HepG2 (cell line): ENCODE measurements around the gene APOC3. TPM values are rescaled to one million over a fixed set of nuclear protein-coding genes. Genes with fewer than 3 reads are reported as not detected.
A peak's percentile ranks its signal among the peaks of the same experiment; 100 is the strongest.

Experiments used
- ATF7-NPFF ChIP-seq: sonication (generic); formaldehyde crosslinking; IDR thresholded peaks from 2 replicates; pipeline ENCODE4 v1.8.1; 2023; ENCODE audit warnings: mild to moderate bottlenecking, low read depth, missing genetic modification reagents, moderate library complexity
- CBX5 ChIP-seq: sonication (generic); formaldehyde crosslinking; IDR thresholded peaks from 2 replicates; pipeline ENCODE4 v1.4.0; 2020; ENCODE audit warnings: missing genetic modification reagents, borderline replicate concordance
- DMTF1 ChIP-seq: sonication (generic); formaldehyde crosslinking; IDR thresholded peaks from 2 replicates; pipeline ENCODE4 v1.4.0; 2020; ENCODE audit warnings: mild to moderate bottlenecking, missing genetic modification reagents
- GPBP1L1 ChIP-seq: sonication (generic); formaldehyde crosslinking; IDR thresholded peaks from 2 replicates; pipeline ENCODE4 v1.5.0; 2020; ENCODE audit warnings: mild to moderate bottlenecking, missing genetic modification reagents
- GZF1 ChIP-seq: sonication (generic); formaldehyde crosslinking; IDR thresholded peaks from 2 replicates; pipeline ENCODE4 v1.5.1; 2020; ENCODE audit warnings: mild to moderate bottlenecking, missing genetic modification reagents
- IRF2 ChIP-seq: IDR thresholded peaks from 2 replicates; pipeline ENCODE4 v1.6.1; 2018; ENCODE audit warnings: missing genetic modification reagents, missing compliant biosample characterization
- KDM3A ChIP-seq: IDR thresholded peaks from 2 replicates; pipeline ENCODE4 v1.6.1; 2018; ENCODE audit warnings: low read depth, missing compliant biosample characterization
- NFATC3 ChIP-seq: sonication (generic); formaldehyde crosslinking; IDR thresholded peaks from 2 replicates; pipeline ENCODE4 v1.5.1; 2020; ENCODE audit warnings: mild to moderate bottlenecking, missing genetic modification reagents
- REPIN1 ChIP-seq: sonication (generic); formaldehyde crosslinking; IDR thresholded peaks from 2 replicates; pipeline ENCODE4 v1.8.0; 2022; ENCODE audit warnings: missing genetic modification reagents, low read depth, mild to moderate bottlenecking, borderline replicate concordance
- TRAFD1 ChIP-seq: sonication (generic); formaldehyde crosslinking; IDR thresholded peaks from 2 replicates; pipeline ENCODE4 v1.5.1; 2020; ENCODE audit warnings: missing genetic modification reagents, mild to moderate bottlenecking, borderline replicate concordance
- USF2 ChIP-seq, 2 experiments: sonication (generic) in 1 of 2; formaldehyde crosslinking in 1 of 2; IDR thresholded peaks; 2 replicates each; pipeline versions ENCODE4 v1.5.1 to v1.6.1; 2011 to 2020; ENCODE audit warnings: borderline replicate concordance in 1 of 2, low read depth in 1 of 2, low read length in 1 of 2, mild to moderate bottlenecking in 1 of 2, missing genetic modification reagents in 1 of 2, moderate library complexity in 1 of 2
- ZBTB46 ChIP-seq: sonication (generic); formaldehyde crosslinking; IDR thresholded peaks from 2 replicates; pipeline ENCODE4 v1.4.0; 2020; ENCODE audit warnings: mild to moderate bottlenecking, missing genetic modification reagents, borderline replicate concordance
- ZFP36L2 ChIP-seq: sonication (generic); formaldehyde crosslinking; IDR thresholded peaks from 2 replicates; pipeline ENCODE4 v1.4.0; 2020; ENCODE audit warnings: missing genetic modification reagents
- ZKSCAN8 ChIP-seq: IDR thresholded peaks from 2 replicates; pipeline ENCODE4 v1.6.1; 2016; ENCODE audit warnings: borderline replicate concordance, missing genetic modification reagents, missing compliant biosample characterization
- ZNF251 ChIP-seq: sonication (generic); formaldehyde crosslinking; IDR thresholded peaks from 2 replicates; pipeline ENCODE4 v1.9.0; 2021; ENCODE audit warnings: mild to moderate bottlenecking, missing genetic modification reagents
- ZNF446 ChIP-seq: sonication (generic); formaldehyde crosslinking; IDR thresholded peaks from 2 replicates; pipeline ENCODE4 v1.5.0; 2020; ENCODE audit warnings: mild to moderate bottlenecking, missing genetic modification reagents
- ZNF547 ChIP-seq: sonication (generic); formaldehyde crosslinking; IDR thresholded peaks from 2 replicates; pipeline ENCODE4 v1.5.1; 2020; ENCODE audit warnings: mild to moderate bottlenecking, missing genetic modification reagents
- ZNF558 ChIP-seq: sonication (generic); formaldehyde crosslinking; IDR thresholded peaks from 2 replicates; pipeline ENCODE4 v1.9.0; 2022; ENCODE audit warnings: mild to moderate bottlenecking, missing genetic modification reagents, borderline replicate concordance
- ZNF883 ChIP-seq: sonication (generic); formaldehyde crosslinking; IDR thresholded peaks from 2 replicates; pipeline ENCODE4 v1.5.1; 2020; ENCODE audit warnings: mild to moderate bottlenecking, missing genetic modification reagents; ENCODE audit errors: not compliant biosample characterization
- polyA plus RNA-seq, 8 experiments: library from polyadenylated mRNA; depleted of rRNA in 3 of 8; stranded (reverse) in 7 of 8; unstranded in 1 of 8; fragments of >200 nt; fragmentation: Illumina TruSeq in 4 of 8; extraction: Trizol in 4 of 8; gene quantifications; 2 replicates each; pipeline versions ENCODE4 v1.2.1 to v1.2.3, GENCODE V29; 2011 to 2016; ENCODE audit warnings: low read depth in 4 of 8, missing spikeins in 1 of 8, mixed read lengths in 1 of 8; ENCODE audit not compliant: insufficient read depth in 1 of 8
- total RNA-seq, 5 experiments: library from RNA; depleted of rRNA; stranded (reverse); fragments of >200 nt; fragmentation: Illumina TruSeq; extraction: Trizol; gene quantifications; 2 replicates each; pipeline ENCODE4 v1.2.3, GENCODE V29; 2016; ENCODE audit warnings: low read depth in 1 of 5

The APOC3 gene
- total and polyA plus RNA-seq, 2 of the 13 experiments (the other 11 are each of a cell fraction or from before 2014, with no cell fraction given): 314 to 687 TPM

GRCh38 chr11:116831790-116832349 lies 2.2 kb downstream of the APOC3 start (continued):
- TF ChIP-seq DMTF1 (CRISPR knock-in tag) (0 out of 2 replicates have a peak, but pooled peaks have one; percentile 17), KDM3A (CRISPR knock-in tag) (no peak), GZF1 (CRISPR knock-in tag) (0 out of 2 replicates have a peak, but pooled peaks have one; percentile 49), GPBP1L1 (CRISPR knock-in tag) (no peak), CBX5 (CRISPR knock-in tag) (no peak), ZNF446 (CRISPR knock-in tag) (no peak), ZNF883 (CRISPR knock-in tag) (peak; percentile 10), ZFP36L2 (CRISPR knock-in tag) (no peak), IRF2 (no peak), ZNF558 (CRISPR knock-in tag) (peak; percentile 17; the same call in 1 of the 2 replicates), ZNF547 (CRISPR knock-in tag) (0 out of 2 replicates have a peak, but pooled peaks have one; percentile 69), NFATC3 (peak; percentile 32; the same call in 1 of the 2 replicates), ZBTB46 (CRISPR knock-in tag) (no peak), REPIN1 (CRISPR knock-in tag) (no peak), ZKSCAN8 (CRISPR knock-in tag) (no peak), ATF7-NPFF (CRISPR knock-in tag) (no peak), USF2 (IDR thresholded peaks at IDR 0.05; ENCODE audit: low read depth, low read length) (no peak), USF2 (CRISPR knock-in tag; IDR thresholded peaks at IDR 0.05; ENCODE audit: borderline replicate concordance) (0 out of 2 replicates have a peak, but pooled peaks have one; percentile 6), ZNF251 (CRISPR knock-in tag) (0 out of 2 replicates have a peak, but pooled peaks have one; percentile 23), TRAFD1 (CRISPR knock-in tag) (no peak)
